Heart left ventricle (tissue), 16 donors: ENCODE results near the gene CMTM5. TPM values are rescaled to one million over a fixed set of nuclear protein-coding genes. Genes with fewer than 3 reads are reported as not detected.

Source experiments
- ATAC-seq, 4 donors: fragments of 200-7000 bp; cut with Tn5 transposase; one replicate each; pipeline ENCODE4 v1.9.1; 2020 to 2022; ENCODE audit warnings: moderate library complexity in 4 of 4, mild to moderate bottlenecking in 3 of 4, moderate number of reproducible peaks in 1 of 4
- DNase-seq, 5 donors: peaks; one replicate each; pipeline ENCODE4 v3.0.0-alpha.2; 2020
- H3K27ac ChIP-seq, 12 donors: fragments of 200-600 bp; sonication (generic) in 4 of 12; one replicate each; pipeline versions ENCODE4 v1.5.0 to v1.8.0; 2016 to 2022; ENCODE audit warnings: mild to moderate bottlenecking in 2 of 12
- H3K27me3 ChIP-seq, 9 donors: fragments of 200-600 bp; sonication (generic) in 2 of 9; one replicate each; pipeline versions ENCODE4 v1.5.1 to v1.8.0; 2016 to 2022; ENCODE audit warnings: mild to moderate bottlenecking in 3 of 9
- H3K36me3 ChIP-seq, 9 donors: fragments of 200-600 bp; sonication (generic) in 2 of 9; one replicate each; pipeline versions ENCODE4 v1.5.0 to v1.8.0; 2018 to 2022; ENCODE audit warnings: mild to moderate bottlenecking in 2 of 9
- H3K4me1 ChIP-seq, 12 donors: fragments of 200-600 bp; sonication (generic) in 4 of 12; one replicate each; pipeline versions ENCODE4 v1.5.0 to v1.8.0; 2016 to 2022; ENCODE audit warnings: mild to moderate bottlenecking in 3 of 12
- H3K4me3 ChIP-seq, 12 donors: fragments of 200-600 bp; sonication (generic) in 4 of 12; one replicate each; pipeline versions ENCODE4 v1.5.0 to v1.8.0; 2017 to 2022; ENCODE audit warnings: mild to moderate bottlenecking in 9 of 12, moderate library complexity in 4 of 12
- H3K9me3 ChIP-seq, 12 donors: fragments of 200-600 bp; sonication (generic) in 4 of 12; one replicate each; pipeline versions ENCODE4 v1.5.0 to v1.8.0; 2016 to 2022; ENCODE audit warnings: mild to moderate bottlenecking in 1 of 12
- POLR2A ChIP-seq, 2 donors: fragments of 450-650 bp; IDR thresholded peaks; one replicate each; pipeline ENCODE4 v1.6.1; 2017; ENCODE audit warnings: antibody characterized with exemption in 2 of 2, mild to moderate bottlenecking in 2 of 2, moderate library complexity in 2 of 2
- WGBS, 4 donors: extraction: QIAGEN DNeasy Blood & Tissue Kit in 2 of 4; methylation state at CpG; one replicate each; pipeline versions ENCODE4 v1.1.5 to v1.1.7; 2013 to 2018; 5-methylcytosine and 5-hydroxymethylcytosine counted together
- intact Hi-C, 10 donors: fragments of 100-400 bp; cut with DNase I; formaldehyde crosslinking; loops; one replicate each; pipeline versions ENCODE4 v1.11.1 to v1.14.2; 2022
- polyA plus RNA-seq, 2 donors: library from polyadenylated mRNA; stranded (reverse); fragments of 200-250 nt; gene quantifications; one replicate each; pipeline ENCODE4 v1.2.3, GENCODE V29; 2013
- total RNA-seq, 9 donors: library from RNA; depleted of rRNA in 2 of 9; stranded (reverse); fragments of >200 nt in 2 of 9; fragmentation: NEBNext Ultra II Directional in 3 of 9; extraction: Animal tissue kit (Norgen Biotek cat#: 25700) in 3 of 9; gene quantifications; one replicate each; pipeline versions ENCODE4 v1.1.0 to v1.2.4, GENCODE V29; 2016 to 2023
- TF ChIP-seq, protein P1 (sequence below), 12 donors: fragments of 200-600 bp; sonication (generic) in 4 of 12; IDR thresholded peaks; one replicate each; pipeline versions ENCODE4 v1.5.0 to v1.8.0; 2018 to 2022; ENCODE audit warnings: antibody characterized with exemption in 12 of 12, mild to moderate bottlenecking in 5 of 12
- donor health status: ischemic (EF 13 %, LVEDD 7.1; RV severe dilation, severe dysfunction).
- donor health status: healthy with polysubstance abuse.
- donor health status: DM: no; HTN: yes; CAD: no.
- donor health status: DM: no; HTN: no; CAD: no.
- donor health status: ischemic (EF 25% LVEDD 6.9; RV normal size, moderate dysfunction).
- donor health status: ischemic (EF 25% LVEDD 5.7; RV mildly dilated, moderate dysfunction).
- donor health status: healthy.
- donor health status: DM: yes; HTN: yes; CAD: no.
- donor health status: ischemic (EF 35%, LVEDD 5.7; RV mildly dilated, moderate dysfunction).
- donor health status: nonischemic (EF 11% LVEDD 7.7; RV severe dilation, severe dysfunction).
- donor health status: DM: yes; HTN: yes; CAD: no.
- donor health status: PGD.
- donor health status: ischemic (EF 29% LVEDD 5.4; RV normal size, mild dysfunction).
- donor health status: nonischemic (EF 23%, LVEDD 6.1; RV moderate dilation, normal function).

CMTM5 gene
- total and polyA plus RNA-seq, 11 donors: 0.32 to 1.8 (median 0.75) TPM; not detected in 4

DNA sequence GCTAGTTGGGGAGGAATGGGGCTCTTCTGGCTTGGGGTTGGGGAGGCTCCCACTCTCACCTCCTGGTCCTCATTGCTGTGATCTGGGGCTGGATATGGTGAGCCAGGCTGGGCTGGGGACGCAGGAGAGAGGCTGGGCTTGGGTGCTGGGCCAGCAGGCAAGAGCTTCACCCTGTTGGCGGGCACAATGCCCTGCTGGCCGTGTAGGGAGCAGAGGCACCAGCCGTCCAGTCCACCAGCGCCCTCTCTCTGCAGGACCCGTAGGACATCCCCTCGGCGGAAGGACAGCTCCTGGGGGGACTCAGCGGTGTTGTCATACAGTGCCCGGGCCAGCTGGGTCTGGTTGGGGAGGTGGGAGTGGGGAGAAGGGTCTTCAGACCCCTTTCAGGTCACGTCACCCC lies 16.4 kb upstream of the CMTM5 start:
- intact Hi-C loops: loop anchor here in 1 of 10 donors (5.0 kb wide), 1 partner anchor 33 kb away; no protein-coding TSS in a partner anchor
- DNase-seq (peak in 1 of 5 donors; percentile 49), ATAC-seq (peak in 1 of 4 donors; percentile 30)
- H3K9me3 ChIP-seq: no peaks in the 10 kb centered on the region
- peak overlapping the region in 1 of 12 donors; percentile 43 for H3K27ac ChIP-seq
- peaks cover 0 to 8% (median 0%) of the 10 kb centered on the region in 9 donors for H3K36me3 ChIP-seq
- H3K27me3 ChIP-seq: peaks cover 0 to 25% (median 0%) of the 10 kb centered on the region in 9 donors
- H3K4me1 ChIP-seq: peaks cover 0 to 26% (median under 1%) of the 10 kb centered on the region in 12 donors
- no peak overlapping the region for H3K4me3 ChIP-seq
- 62 to 89% (median 67%) methylated on average over 3 to 11 of the region's 11 CpGs for WGBS, 4 donors
- TF ChIP-seq, protein P1, sequence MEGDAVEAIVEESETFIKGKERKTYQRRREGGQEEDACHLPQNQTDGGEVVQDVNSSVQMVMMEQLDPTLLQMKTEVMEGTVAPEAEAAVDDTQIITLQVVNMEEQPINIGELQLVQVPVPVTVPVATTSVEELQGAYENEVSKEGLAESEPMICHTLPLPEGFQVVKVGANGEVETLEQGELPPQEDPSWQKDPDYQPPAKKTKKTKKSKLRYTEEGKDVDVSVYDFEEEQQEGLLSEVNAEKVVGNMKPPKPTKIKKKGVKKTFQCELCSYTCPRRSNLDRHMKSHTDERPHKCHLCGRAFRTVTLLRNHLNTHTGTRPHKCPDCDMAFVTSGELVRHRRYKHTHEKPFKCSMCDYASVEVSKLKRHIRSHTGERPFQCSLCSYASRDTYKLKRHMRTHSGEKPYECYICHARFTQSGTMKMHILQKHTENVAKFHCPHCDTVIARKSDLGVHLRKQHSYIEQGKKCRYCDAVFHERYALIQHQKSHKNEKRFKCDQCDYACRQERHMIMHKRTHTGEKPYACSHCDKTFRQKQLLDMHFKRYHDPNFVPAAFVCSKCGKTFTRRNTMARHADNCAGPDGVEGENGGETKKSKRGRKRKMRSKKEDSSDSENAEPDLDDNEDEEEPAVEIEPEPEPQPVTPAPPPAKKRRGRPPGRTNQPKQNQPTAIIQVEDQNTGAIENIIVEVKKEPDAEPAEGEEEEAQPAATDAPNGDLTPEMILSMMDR (IDR thresholded peaks at IDR 0.05): peak in 3 of 12 donors; percentile 8 to 17 (median 17)
- no peak for TF ChIP-seq POLR2A (IDR thresholded peaks at IDR 0.05)

DNA sequence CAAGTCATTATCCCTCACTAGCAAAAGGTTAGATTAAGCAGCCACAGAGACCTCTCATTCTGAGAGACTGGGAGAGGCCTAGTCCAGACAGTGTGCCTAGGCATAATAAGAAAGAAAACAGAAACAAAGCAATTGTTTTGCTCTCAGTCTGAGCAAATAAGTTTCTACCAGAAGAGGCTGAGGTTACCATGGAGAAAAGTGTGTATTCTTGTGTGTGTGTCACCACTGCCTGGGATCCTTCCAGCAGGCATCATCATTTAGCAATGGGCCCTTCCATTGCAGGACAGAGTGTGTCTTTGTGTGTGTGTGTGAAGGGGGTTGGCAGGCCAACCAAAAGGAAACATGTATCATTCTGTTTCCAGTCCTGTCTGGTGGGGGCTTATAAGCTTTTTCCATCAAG lies 15.5 kb upstream of the CMTM5 start:
- ATAC-seq (no peak), DNase-seq (no peak)
- Histone ChIP-seq H3K27me3 (peaks cover 0 to 31% (median 0%) of the 10 kb centered on the region in 9 donors), H3K27ac (peak overlapping the region in 1 of 12 donors; percentile 1), H3K36me3 (peaks cover 0 to 8% (median 0%) of the 10 kb centered on the region in 9 donors), H3K4me3 (no peak overlapping the region), H3K9me3 (no peaks in the 10 kb centered on the region), H3K4me1 (peaks cover 0 to 32% (median 6%) of the 10 kb centered on the region in 12 donors)
- TF ChIP-seq POLR2A (IDR thresholded peaks at IDR 0.05): no peak
- TF ChIP-seq, protein P1 (IDR thresholded peaks at IDR 0.05): no peak
- intact Hi-C loops: loop anchor here in 1 of 10 donors (5.0 kb wide), 1 partner anchor 34 kb away; no protein-coding TSS in a partner anchor

DNA sequence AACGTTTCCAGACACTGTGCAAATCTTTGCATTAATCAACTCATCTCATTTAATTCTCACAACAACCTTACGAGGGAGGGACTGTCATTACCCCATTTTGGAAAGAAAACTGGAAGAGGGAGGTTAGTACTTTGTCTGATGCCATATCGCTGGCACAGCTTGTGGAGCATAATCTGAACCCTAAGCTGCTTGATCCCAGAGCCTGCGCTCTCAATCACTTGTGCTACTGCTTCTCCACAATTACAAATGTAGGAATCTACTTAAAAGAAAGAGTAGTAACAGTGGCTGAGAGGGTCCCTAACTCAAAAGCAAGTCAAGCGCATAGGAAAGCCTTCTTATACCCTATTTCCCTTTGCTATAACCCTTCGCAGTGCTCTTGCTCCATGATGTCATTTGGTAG lies 15.1 kb upstream of the CMTM5 start:
- peaks cover 0 to 8% (median 0%) of the 10 kb centered on the region in 9 donors for H3K36me3 ChIP-seq
- WGBS, 4 donors: 69 to 82% (median 77%) methylated on average over 6 of the region's 6 CpGs
- DNase-seq (no peak), ATAC-seq (no peak)
- TF ChIP-seq, protein P1 (IDR thresholded peaks at IDR 0.05): no peak
- no peak for TF ChIP-seq POLR2A (IDR thresholded peaks at IDR 0.05)
- H3K27me3 ChIP-seq: peaks cover 0 to 36% (median 0%) of the 10 kb centered on the region in 9 donors
- H3K4me3 ChIP-seq: no peak overlapping the region
- intact Hi-C loops: loop anchor here in 1 of 10 donors (5.0 kb wide), 1 partner anchor 34 kb away; no protein-coding TSS in a partner anchor
- peaks cover 0 to 32% (median 6%) of the 10 kb centered on the region in 12 donors for H3K4me1 ChIP-seq
- no peaks in the 10 kb centered on the region for H3K9me3 ChIP-seq
- no peak overlapping the region for H3K27ac ChIP-seq

DNA sequence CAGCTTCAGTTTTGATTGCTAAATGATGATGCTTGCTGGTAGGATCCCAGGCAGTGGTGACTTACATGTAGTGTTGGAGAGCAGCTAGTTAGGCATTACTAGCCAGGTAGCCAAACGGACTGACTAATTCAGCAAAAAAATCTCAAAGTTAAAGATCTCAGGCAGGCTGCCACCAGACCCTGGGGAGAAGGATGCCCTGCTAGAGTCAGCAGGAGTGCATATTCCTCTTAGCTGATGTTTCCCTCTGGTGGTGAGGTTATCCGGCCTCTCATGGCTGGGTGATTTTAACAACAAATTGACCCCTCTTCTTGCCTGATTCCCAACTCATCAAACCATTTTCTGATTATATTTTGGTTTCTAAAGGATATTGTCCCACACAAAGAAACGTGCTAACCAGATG lies 14.6 kb upstream of the CMTM5 start:
- Histone ChIP-seq H3K27ac (peak overlapping the region in 1 of 12 donors; percentile 32), H3K4me1 (peaks cover 0 to 32% (median 6%) of the 10 kb centered on the region in 12 donors), H3K36me3 (peaks cover 0 to 8% (median 0%) of the 10 kb centered on the region in 9 donors), H3K4me3 (no peak overlapping the region), H3K27me3 (peaks cover 0 to 40% (median 0%) of the 10 kb centered on the region in 9 donors), H3K9me3 (no peaks in the 10 kb centered on the region)
- TF ChIP-seq, protein P1 (IDR thresholded peaks at IDR 0.05): no peak
- TF ChIP-seq POLR2A (IDR thresholded peaks at IDR 0.05): no peak
- 54 to 70% (median 63%) methylated on average over 3 of the region's 3 CpGs for WGBS, 4 donors
- DNase-seq: no peak
- ATAC-seq: no peak
- intact Hi-C loops: loop anchor here in 1 of 10 donors (5.0 kb wide), 1 partner anchor 35 kb away; no protein-coding TSS in a partner anchor
